Stimulated activated CD8-positive, alpha-beta memory T cell treated with anti-CD3 and anti-CD28 coated beads, Interleukin-4, amount 100 ng/mL, for 24 hours (primary cell): ENCODE results near the gene CMTM8.
"Not testable (repeated sequence)": the region's sequence is repeated elsewhere in the genome, so short reads cannot be mapped to it uniquely, and the experiment has no call there.

Source experiments
- DNase-seq: peaks from one replicate; pipeline ENCODE4 v3.0.0-alpha.2; 2020; ENCODE audit warnings: low read depth

The CMTM8 gene

GRCh38 chr3:32381922-32382321 lies 143.4 kb downstream of the CMTM8 start:
- no peak for DNase-seq

- DNase-seq = no peak
Measured at GRCh38 chr3:32383136-32383711, 144.7 kb downstream of the CMTM8 start.

GRCh38 chr3:32384938-32385337 lies 146.5 kb downstream of the CMTM8 start:
- no peak for DNase-seq

GRCh38 chr3:32387512-32387911 lies 149.0 kb downstream of the CMTM8 start:
- no peak for DNase-seq

- DNase-seq = not testable (repeated sequence)
Measured at GRCh38 chr3:32389577-32389976, 151.1 kb downstream of the CMTM8 start.

- DNase-seq = peak; percentile 26
Measured at GRCh38 chr3:32391643-32392535, 153.4 kb downstream of the CMTM8 start, which contains the start of gene CMTM7. Gene CMTM7, plus strand, starts transcription at chr3:32391853. Its CDS starts 54 bp downstream, at chr3:32391907.

- no peak for DNase-seq
Measured at GRCh38 chr3:32392536-32393302, 154.2 kb downstream of the CMTM8 start.

- DNase-seq = no peak
Measured at GRCh38 chr3:32395496-32395895, 157.0 kb downstream of the CMTM8 start.

GRCh38 chr3:32397941-32398340 lies 159.5 kb downstream of the CMTM8 start:
- no peak for DNase-seq

- DNase-seq = no peak
Measured at GRCh38 chr3:32398531-32398930, 160.1 kb downstream of the CMTM8 start.

GRCh38 chr3:32399030-32399620 lies 160.6 kb downstream of the CMTM8 start:
- DNase-seq = no peak

GRCh38 chr3:32401126-32401525 lies 162.6 kb downstream of the CMTM8 start:
- no peak for DNase-seq

GRCh38 chr3:32401556-32402081 lies 163.1 kb downstream of the CMTM8 start:
- DNase-seq = peak; percentile 30

- no peak for DNase-seq
Measured at GRCh38 chr3:32403663-32404062, 165.2 kb downstream of the CMTM8 start.

GRCh38 chr3:32404714-32405113 lies 166.2 kb downstream of the CMTM8 start:
- no peak for DNase-seq

- no peak for DNase-seq
Measured at GRCh38 chr3:32405155-32405554, 166.7 kb downstream of the CMTM8 start.

GRCh38 chr3:32405711-32406323 lies 167.3 kb downstream of the CMTM8 start:
- no peak for DNase-seq

GRCh38 chr3:32406486-32407408 lies 168.3 kb downstream of the CMTM8 start:
- no peak for DNase-seq

- DNase-seq = no peak
Measured at GRCh38 chr3:32410367-32411246, 172.1 kb downstream of the CMTM8 start.
